A549 treated with CpdA at 1 μM for 4 hours (cell line): ENCODE measurements around the gene PCNA. TPM values are rescaled to one million over a fixed set of nuclear protein-coding genes. Genes with fewer than 3 reads are reported as not detected.

Experiments
- total RNA-seq: library from RNA; stranded (reverse); fragments of 200-300 nt; extraction: Qiagen RNA extraction; gene quantifications from 5 replicates; pipeline ENCODE4 v1.2.3, GENCODE V29; 2022; ENCODE audit warnings: low read depth

The PCNA gene
- total RNA-seq, result 380 to 454 TPM (median 429 TPM) in 5 replicates

GRCh38 chr20:5119435-5120184 is at the start of gene PCNA:
PCNA (minus strand) TSS chr20:5119958; CDS start chr20:5119798, 160 bp downstream.

GRCh38 chr20:5126512-5127203 is 6.9 kb upstream of the PCNA start, which contains the start of gene CDS2:
CDS2 (plus strand) TSS chr20:5127008; CDS start chr20:5127093, 85 bp downstream.

Other genes with a start within 250 kb of the PCNA start
- gene SLC23A2, start 118.4 kb downstream of the PCNA start, total RNA-seq, result 15.5 to 17.9 TPM (median 17.3 TPM) in 5 replicates
- gene TMEM230, start 6.9 kb downstream of the PCNA start, total RNA-seq, result 103 to 114 TPM (median 109 TPM) in 5 replicates
- gene CDS2, start 7.0 kb upstream of the PCNA start, total RNA-seq, result 51.3 to 57.6 TPM (median 57.0 TPM) in 5 replicates
- gene PROKR2, start 197.0 kb upstream of the PCNA start, total RNA-seq, result not detected in 5 replicates